HG02870 (cell line): ENCODE data around the gene CIDEB.
"Not testable (repeated sequence)": the region's sequence is repeated elsewhere in the genome, so short reads cannot be mapped to it uniquely, and the experiment has no call there.

Source experiments
- ATAC-seq: cut with Tn5 transposase; IDR thresholded peaks from one replicate; pipeline ENCODE4 v1.9.1; 2021; ENCODE audit warnings: mild to moderate bottlenecking, moderate library complexity; ENCODE audit not compliant: unreplicated experiment

CIDEB gene

DNA sequence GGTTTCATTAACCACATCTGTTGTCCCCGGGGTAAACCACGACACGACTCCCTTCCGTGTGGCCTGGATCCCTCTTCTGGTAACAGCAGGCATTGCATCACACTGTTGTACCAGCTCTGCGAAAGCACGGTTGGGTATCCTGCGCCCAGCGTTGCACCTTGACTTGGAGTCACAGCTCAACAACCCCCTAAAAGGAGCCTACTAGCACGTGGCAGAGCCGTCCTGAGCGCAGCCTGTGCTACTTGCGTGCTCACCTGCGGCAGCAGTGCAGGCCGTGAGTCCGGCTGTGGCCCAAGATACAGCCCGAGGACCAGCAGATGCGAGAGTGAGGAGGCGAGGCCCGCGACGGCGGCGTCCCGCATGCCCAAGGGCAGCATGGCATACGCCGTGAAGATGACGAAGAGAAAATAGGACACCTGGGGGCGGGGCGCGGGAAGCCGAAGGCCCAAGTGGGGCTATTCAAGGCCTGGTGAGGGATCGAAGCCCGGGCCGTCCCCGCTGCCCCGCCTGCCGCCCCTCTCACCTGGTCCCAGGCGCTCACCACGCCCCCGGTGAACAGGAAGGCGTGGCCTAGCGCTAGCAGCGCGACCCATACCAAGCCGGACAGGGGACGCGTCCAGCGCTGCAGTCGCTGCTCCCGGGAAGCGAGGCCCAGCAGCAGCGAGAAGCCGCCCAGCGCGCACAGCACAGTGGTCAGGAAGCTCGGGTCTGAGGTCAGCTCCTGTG lies 24.7 kb upstream of the CIDEB start:
- peak; percentile 76 for ATAC-seq

DNA sequence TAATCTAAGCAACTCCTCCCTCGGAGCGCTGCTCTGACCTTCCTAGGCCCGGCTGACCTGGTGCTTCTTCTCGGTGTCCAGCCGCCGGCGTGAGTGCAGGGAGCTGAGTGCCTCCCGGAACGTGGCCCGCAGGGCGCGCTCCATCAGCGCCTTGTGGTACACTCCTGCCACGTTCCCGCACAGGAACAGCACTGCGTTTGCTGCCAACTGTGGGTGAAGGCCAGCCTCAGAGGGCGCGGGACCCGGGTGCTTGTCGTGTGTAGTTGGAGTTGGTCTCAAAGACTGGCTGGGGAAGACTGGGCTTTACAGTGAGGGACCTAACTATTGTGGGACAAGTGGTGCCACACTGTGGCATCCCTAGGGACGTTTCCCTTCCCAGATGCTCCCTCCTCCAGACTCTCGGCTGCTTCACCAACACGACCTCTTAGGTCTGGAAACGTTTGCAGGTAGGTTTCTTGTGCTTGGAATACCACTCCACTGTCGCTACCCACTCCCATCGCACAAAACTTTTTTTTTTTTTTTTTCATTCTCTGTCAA lies 24.0 kb upstream of the CIDEB start:
- ATAC-seq: no peak

- no peak for ATAC-seq
Measured at GRCh38 chr14:24330973-24331674, 23.3 kb upstream of the CIDEB start.

GRCh38 chr14:24329736-24330135 lies 22.0 kb upstream of the CIDEB start:
- ATAC-seq: no peak

GRCh38 chr14:24329073-24329663 lies 21.4 kb upstream of the CIDEB start:
- ATAC-seq: no peak

DNA sequence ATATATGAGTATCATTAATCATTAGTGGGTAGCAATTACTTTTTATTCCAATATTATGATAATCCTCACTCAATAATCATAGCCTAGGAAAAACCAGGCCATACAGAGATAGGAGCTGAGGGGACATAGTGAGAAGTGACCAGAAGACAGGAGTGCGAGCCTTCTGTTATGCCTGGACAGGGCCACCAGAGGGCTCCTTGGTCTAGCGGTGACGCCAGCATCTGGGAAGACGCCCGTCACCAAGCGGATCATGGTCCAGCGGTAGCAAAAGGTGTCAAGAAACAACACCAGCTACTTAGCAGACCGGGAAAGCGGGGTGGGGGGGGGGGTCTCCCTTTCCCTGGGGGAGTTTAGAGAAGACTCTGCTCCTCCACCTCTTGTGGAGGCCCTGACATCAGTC lies 20.1 kb upstream of the CIDEB start:
- ATAC-seq: not testable (repeated sequence)

DNA sequence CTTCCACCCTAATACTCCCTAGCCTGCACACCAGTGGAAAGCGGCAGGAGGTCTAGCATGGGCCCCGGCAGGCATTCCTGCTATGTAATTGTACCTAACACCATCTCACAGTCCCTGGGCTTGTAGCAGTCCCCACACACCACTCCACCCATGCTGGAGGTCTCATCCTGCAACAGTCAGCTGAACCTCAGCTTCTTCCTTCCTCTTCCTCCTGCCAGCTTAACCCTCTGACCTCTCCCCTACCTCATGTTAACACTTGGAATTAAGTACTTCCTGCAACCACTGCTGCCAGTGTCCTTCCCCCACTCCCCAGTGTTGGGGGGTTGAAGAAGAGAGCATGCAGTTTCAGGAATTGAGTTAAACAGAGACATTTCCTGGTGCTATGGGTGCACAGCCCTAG lies 19.5 kb upstream of the CIDEB start:
- ATAC-seq: no peak

- ATAC-seq: no peak
Measured at GRCh38 chr14:24325963-24326362, 18.2 kb upstream of the CIDEB start.

DNA sequence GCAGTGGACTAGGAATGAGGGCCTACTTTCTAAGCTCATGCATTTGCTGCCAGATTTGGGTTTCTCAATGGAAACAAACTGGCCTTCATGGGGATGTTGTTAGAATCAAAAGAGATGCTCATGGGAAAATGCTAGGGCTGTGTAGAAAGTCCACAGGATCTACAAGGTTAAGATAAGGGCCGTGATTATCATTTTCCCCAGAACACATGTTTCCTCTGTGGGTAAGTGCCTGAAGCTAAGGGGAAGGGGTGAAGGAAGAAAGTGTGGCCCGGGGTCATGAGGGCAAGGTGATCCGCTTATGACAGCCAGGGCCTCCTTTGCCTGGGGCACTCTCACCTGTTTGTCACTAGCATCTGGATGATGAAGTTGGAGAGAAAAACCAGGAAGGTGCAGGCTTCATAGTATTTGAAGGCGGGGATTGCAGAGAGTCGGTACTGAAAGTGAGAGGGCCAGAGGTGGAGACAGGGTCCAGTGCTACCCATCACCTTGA lies 17.3 kb upstream of the CIDEB start:
- no peak for ATAC-seq

GRCh38 chr14:24324024-24324423 lies 16.2 kb upstream of the CIDEB start:
- ATAC-seq: no peak

GRCh38 chr14:24323341-24323740 lies 15.6 kb upstream of the CIDEB start:
- ATAC-seq: no peak

DNA sequence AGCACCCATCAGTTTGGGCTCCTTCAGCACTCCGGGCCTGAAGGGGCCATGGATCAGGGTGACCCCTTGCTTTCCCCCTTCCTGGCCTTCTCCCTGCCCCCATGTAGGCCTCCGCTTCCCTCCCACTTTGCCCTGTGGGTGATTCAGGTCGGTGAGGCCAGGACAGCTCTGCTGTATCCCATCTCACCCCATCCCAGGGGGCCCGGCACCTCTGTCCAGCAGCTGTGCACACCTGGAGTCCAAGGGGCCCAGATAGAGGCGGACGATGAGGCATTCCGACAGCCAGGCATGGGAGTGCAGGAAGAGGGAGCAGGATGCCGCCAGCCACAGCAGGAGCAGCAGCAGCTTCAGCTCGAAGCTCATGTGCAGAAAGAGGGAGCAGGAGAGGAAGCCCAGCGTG lies 14.9 kb upstream of the CIDEB start:
- no peak for ATAC-seq

- ATAC-seq: no peak
Measured at GRCh38 chr14:24321212-24321975, 13.6 kb upstream of the CIDEB start.

DNA sequence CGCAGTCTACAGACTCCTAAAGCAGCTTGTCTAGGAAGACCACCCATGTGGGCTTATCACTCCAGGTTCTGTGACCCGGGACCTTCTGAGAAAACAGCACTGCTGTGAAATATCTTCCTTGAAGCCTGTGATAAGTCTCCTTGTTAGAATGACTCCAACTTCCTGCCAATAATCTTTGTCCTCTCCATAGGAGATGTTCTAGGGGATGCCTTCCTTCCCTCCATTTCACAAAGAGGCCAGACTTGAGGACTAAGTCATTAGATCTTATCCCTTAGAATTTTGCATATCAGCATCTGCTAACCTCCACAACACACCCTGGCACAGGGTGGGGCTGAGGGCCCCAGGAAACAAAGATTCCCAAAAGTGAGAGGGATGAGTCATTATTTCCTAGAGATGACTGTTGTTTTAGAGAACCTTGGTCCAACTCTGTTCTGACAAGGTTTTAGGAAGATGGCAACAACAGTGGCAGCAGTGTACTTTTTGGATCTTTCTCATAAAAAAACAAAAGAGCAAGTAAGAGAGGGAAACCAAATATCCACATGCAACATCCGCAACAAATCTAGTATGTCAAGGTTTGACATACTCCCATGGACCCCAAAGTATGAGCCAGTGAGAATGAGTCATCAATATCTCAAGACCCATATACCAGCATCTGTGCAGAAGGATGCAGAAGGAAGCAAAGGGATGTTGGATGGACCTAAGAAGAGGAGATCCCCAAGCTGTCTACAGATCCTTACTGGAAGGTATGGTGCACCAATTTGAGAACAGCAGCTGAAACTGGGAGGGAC lies 9.6 kb upstream of the CIDEB start:
- ATAC-seq: no peak

DNA sequence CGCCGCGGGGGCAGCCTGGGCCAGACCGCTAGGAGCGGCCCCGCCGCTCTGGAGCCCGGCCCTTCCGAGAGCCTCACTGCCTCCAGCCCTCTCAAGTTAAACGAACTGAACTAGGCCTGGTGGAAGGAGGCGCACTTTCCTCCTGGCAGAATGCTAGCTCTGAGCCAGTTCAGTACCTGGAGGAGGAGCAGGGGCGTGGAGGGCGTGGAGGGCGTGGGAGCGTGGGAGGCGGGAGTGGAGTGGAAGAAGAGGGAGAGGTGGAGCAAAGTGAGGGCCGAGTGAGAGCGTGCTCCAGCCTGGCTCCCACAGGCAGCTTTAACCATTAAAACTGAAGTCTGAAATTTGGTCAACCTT lies 8.8 kb upstream of the CIDEB start:
- ATAC-seq: no peak

DNA sequence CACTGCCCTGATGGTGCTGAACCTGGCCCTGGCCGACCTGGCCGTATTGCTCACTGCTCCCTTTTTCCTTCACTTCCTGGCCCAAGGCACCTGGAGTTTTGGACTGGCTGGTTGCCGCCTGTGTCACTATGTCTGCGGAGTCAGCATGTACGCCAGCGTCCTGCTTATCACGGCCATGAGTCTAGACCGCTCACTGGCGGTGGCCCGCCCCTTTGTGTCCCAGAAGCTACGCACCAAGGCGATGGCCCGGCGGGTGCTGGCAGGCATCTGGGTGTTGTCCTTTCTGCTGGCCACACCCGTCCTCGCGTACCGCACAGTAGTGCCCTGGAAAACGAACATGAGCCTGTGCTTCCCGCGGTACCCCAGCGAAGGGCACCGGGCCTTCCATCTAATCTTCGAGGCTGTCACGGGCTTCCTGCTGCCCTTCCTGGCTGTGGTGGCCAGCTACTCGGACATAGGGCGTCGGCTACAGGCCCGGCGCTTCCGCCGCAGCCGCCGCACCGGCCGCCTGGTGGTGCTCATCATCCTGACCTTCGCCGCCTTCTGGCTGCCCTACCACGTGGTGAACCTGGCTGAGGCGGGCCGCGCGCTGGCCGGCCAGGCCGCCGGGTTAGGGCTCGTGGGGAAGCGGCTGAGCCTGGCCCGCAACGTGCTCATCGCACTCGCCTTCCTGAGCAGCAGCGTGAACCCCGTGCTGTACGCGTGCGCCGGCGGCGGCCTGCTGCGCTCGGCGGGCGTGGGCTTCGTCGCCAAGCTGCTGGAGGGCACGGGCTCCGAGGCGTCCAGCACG lies 8.2 kb upstream of the CIDEB start:
- ATAC-seq: no peak

GRCh38 chr14:24315243-24315806 lies 7.5 kb upstream of the CIDEB start:
- no peak for ATAC-seq

DNA sequence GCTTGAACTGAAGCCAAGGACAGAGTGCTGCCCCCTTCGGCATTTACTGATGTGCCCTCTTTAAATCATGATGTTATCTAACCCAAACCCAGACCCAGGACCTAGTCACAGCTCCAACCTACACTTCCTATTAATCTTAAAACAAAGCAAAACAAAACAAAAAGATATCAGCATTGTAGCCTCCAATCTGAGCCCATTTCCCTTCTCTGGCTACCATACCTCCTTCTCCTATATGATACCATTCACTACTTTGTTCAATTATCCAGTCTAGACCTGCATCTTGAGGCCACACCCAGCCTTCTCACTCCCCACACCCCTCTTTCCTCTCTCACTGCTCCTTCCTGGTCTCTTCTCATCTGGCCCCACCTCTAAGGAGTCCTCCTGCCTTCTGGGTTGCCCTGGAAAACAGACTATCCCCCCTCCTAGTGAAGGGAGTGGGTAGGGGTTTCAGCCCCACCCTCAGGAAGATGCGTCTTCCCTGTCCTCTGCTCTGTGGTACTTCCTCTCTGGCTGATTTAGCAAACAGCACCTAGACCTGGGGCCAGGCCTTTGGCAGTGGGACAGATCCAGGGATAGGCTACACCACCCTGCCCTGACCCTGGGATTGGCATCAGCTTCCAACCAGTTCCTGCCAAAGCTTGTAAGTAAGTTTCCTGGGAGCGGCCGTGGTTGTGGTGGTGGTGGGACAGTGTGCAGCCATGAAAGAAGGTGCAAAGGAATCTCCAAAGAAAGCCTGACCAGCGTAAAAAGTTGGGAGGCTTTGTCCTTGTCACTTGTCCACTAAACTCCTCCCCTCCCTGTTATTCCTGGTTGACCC lies 6.8 kb upstream of the CIDEB start:
- ATAC-seq: no peak
